Neural progenitor cell (in vitro differentiated cells): ENCODE results near the gene FRAS1.

Experiments used
- CTCF ChIP-seq: fragments of 200-600 bp; sonication (generic); IDR thresholded peaks from 2 replicates; pipeline ENCODE4 v1.5.1; 2017; ENCODE audit warnings: antibody characterized with exemption, mild to moderate bottlenecking
- EZH2 ChIP-seq: fragments of 200-600 bp; sonication (generic); IDR thresholded peaks from 2 replicates; pipeline ENCODE4 v1.6.1; 2017; ENCODE audit warnings: antibody characterized with exemption, mild to moderate bottlenecking, moderate library complexity

DNA sequence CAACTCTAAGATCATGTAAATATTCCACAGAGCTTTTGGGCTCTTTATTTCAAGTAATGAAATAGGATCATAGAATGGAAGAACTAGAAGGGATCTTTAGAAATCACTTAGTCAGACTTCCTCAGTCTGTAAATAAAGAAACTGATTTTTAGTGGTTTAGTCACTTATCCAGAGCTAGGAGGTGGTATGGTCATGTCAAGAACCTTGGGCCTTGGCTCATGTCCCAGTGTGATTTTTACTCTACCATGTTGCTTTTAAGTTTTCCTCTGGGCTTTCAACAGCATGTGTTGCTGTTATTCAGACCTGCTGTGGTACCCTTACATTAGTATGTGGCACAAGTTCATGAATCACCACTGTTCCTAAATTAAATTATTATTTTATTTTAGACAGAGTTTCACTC is 184.9 kb downstream of the FRAS1 start:
- TF ChIP-seq EZH2 (no peak), CTCF (no peak)
